SK-N-MC (cell line): Measurements from ENCODE around the gene TP63.

Experiments used
- EZH2 ChIP-seq: fragments of 200-600 bp; sonication (generic); IDR thresholded peaks from one replicate; pipeline ENCODE4 v1.6.1; 2017; ENCODE audit warnings: antibody characterized with exemption
- POLR2AphosphoS5 ChIP-seq: IDR thresholded peaks from 2 replicates; pipeline ENCODE4 v1.6.1; 2012; ENCODE audit warnings: mild to moderate bottlenecking, low read depth, low read length, borderline replicate concordance

DNA sequence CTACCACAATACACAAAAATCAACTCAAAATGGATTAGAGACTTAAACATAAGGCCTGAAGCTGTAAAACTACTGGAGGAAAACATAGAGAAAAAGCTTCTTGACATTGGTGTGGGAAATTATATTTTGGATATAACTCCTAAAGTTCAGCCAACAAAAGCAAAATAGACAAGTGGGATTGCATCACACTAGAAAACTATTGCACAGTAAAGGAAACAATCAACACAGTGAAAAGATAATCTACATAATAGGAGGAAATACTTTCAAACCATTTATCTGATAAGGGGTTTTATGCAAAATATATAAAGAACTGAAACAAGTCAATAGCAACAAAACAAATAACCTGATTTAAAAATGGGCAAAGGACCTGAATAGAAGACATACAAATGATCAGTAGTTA, 37.6 kb upstream of the TP63 start:
- TF ChIP-seq EZH2 (no peak), POLR2AphosphoS5 (no peak)
